Parathyroid adenoma (tissue), 2 donors: Measurements from ENCODE around the gene EYA4.

Source experiments
- H2AFZ ChIP-seq: fragments of 300-600 bp; sonication (generic); one replicate; pipeline ENCODE4 v1.7.0; 2017; ENCODE audit warnings: antibody characterized with exemption, mild to moderate bottlenecking
- H3K27ac ChIP-seq: fragments of 300-600 bp; sonication (generic); one replicate; pipeline ENCODE4 v1.7.0; 2017
- H3K27me3 ChIP-seq: fragments of 300-600 bp; sonication (generic); one replicate; pipeline ENCODE4 v1.7.0; 2017; ENCODE audit warnings: low read length; ENCODE audit not compliant: control insufficient read depth, insufficient read depth
- H3K36me3 ChIP-seq: fragments of 300-600 bp; sonication (generic); one replicate; pipeline ENCODE4 v1.7.0; 2017; ENCODE audit warnings: low read length; ENCODE audit not compliant: control insufficient read depth, insufficient read depth
- H3K4me1 ChIP-seq: fragments of 300-600 bp; sonication (generic); one replicate; pipeline ENCODE4 v1.7.0; 2017; ENCODE audit warnings: control low read depth
- H3K4me2 ChIP-seq: fragments of 300-600 bp; sonication (generic); one replicate; pipeline ENCODE4 v1.7.0; 2017; ENCODE audit warnings: low read length
- H3K4me3 ChIP-seq: fragments of 300-600 bp; sonication (generic); one replicate; pipeline ENCODE4 v1.7.0; 2017; ENCODE audit warnings: low read depth, low read length
- H3K79me2 ChIP-seq: fragments of 300-600 bp; sonication (generic); one replicate; pipeline ENCODE4 v1.7.0; 2017; ENCODE audit warnings: control low read depth
- H3K9ac ChIP-seq: fragments of 300-600 bp; sonication (generic); one replicate; pipeline ENCODE4 v1.7.0; 2017; ENCODE audit warnings: mild to moderate bottlenecking
- H3K9me3 ChIP-seq: fragments of 300-600 bp; sonication (generic); one replicate; pipeline ENCODE4 v1.7.0; 2017; ENCODE audit warnings: low read length; ENCODE audit not compliant: control insufficient read depth
- TF ChIP-seq, protein P1 (sequence below): fragments of 300-600 bp; sonication (generic); IDR thresholded peaks from one replicate; pipeline ENCODE4 v1.7.0; 2017; ENCODE audit warnings: antibody characterized with exemption, mild to moderate bottlenecking
- donor health status: primary hyperparathyroidism.

The EYA4 gene

DNA sequence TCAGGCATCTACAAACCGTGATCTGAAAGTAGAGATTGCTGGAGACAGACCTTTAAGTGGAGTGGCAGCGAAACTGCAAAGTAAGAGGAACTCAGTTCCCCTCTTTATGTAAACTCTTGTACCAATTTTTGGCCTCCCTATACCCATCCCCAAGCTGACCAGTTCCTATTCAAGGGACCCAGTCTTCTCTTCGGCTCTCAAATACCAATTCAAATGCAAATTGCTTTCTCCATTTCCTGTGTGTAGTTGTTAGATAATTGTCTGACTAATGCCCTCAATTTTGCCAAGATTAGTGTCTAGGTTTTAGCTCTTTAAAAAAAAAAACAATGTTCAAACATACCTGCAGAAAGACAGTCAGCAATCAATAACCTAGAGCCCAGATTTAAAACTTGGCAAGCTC, 150.9 kb downstream of the EYA4 start:
- TF ChIP-seq, protein P1, sequence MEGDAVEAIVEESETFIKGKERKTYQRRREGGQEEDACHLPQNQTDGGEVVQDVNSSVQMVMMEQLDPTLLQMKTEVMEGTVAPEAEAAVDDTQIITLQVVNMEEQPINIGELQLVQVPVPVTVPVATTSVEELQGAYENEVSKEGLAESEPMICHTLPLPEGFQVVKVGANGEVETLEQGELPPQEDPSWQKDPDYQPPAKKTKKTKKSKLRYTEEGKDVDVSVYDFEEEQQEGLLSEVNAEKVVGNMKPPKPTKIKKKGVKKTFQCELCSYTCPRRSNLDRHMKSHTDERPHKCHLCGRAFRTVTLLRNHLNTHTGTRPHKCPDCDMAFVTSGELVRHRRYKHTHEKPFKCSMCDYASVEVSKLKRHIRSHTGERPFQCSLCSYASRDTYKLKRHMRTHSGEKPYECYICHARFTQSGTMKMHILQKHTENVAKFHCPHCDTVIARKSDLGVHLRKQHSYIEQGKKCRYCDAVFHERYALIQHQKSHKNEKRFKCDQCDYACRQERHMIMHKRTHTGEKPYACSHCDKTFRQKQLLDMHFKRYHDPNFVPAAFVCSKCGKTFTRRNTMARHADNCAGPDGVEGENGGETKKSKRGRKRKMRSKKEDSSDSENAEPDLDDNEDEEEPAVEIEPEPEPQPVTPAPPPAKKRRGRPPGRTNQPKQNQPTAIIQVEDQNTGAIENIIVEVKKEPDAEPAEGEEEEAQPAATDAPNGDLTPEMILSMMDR: no peak
- Histone ChIP-seq H3K4me1 (no peaks in the 10 kb centered on the region), H3K79me2 (no peaks in the 10 kb centered on the region), H3K27me3 (no peaks in the 10 kb centered on the region), H3K27ac (no peak overlapping the region), H2AFZ (no peak overlapping the region), H3K4me3 (no peak overlapping the region), H3K4me2 (no peak overlapping the region), H3K36me3 (no peaks in the 10 kb centered on the region), H3K9me3 (no peaks in the 10 kb centered on the region), H3K9ac (no peak overlapping the region)

GRCh38 chr6:133392641-133393040, 151.5 kb downstream of the EYA4 start:
- Histone ChIP-seq H3K9me3 (no peaks in the 10 kb centered on the region), H3K27me3 (no peaks in the 10 kb centered on the region), H3K4me1 (no peaks in the 10 kb centered on the region), H3K4me2 (no peak overlapping the region), H3K79me2 (no peaks in the 10 kb centered on the region), H3K4me3 (no peak overlapping the region), H3K27ac (no peak overlapping the region), H3K9ac (no peak overlapping the region), H3K36me3 (no peaks in the 10 kb centered on the region), H2AFZ (no peak overlapping the region)
- TF ChIP-seq, protein P1: no peak

DNA sequence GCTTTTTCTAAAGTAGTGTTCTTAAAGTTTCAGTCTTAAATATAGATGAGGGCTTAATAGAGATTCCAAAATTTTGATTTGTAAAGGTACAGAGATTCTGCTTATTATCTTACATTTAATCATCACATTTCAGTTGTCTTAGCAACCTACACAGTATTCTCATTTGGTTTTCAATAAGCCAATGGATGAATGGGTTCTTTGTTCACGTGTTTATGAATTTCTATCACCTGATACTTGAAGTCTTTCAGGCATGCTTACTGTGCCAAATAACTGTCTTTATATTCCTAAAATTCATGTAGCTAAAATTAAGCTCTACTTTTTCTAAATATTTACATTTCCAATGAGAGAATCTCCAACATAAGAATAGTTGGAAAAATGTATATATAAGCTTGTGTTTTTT, 152.7 kb downstream of the EYA4 start:
- H3K4me1 ChIP-seq: no peaks in the 10 kb centered on the region
- no peak overlapping the region for H2AFZ ChIP-seq
- no peaks in the 10 kb centered on the region for H3K27me3 ChIP-seq
- H3K9me3 ChIP-seq: no peaks in the 10 kb centered on the region
- no peak overlapping the region for H3K9ac ChIP-seq
- no peak overlapping the region for H3K4me2 ChIP-seq
- no peak overlapping the region for H3K4me3 ChIP-seq
- no peaks in the 10 kb centered on the region for H3K79me2 ChIP-seq
- TF ChIP-seq, protein P1: no peak
- H3K27ac ChIP-seq: no peak overlapping the region
- no peaks in the 10 kb centered on the region for H3K36me3 ChIP-seq

DNA sequence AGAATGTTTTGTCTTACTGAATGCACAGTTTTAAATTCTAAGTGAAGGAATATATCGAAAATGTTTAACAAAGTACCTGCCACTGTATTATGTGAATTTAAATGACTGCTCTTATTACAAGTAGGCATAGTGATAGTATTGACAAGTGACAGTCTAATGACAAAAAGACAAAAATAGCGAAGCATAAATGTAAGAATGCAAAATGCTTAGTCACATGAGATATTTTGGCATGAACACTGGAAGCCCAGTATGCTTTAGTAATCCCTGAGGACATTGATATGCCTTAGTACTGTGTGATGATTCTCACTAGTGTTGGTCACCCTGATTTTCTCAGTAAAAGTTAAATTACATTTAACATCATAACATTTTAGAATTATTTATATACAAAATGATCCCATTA, 153.5 kb downstream of the EYA4 start:
- H3K36me3 ChIP-seq: no peaks in the 10 kb centered on the region
- no peaks in the 10 kb centered on the region for H3K4me1 ChIP-seq
- no peaks in the 10 kb centered on the region for H3K9me3 ChIP-seq
- no peaks in the 10 kb centered on the region for H3K79me2 ChIP-seq
- TF ChIP-seq, protein P1: no peak
- no peak overlapping the region for H3K4me3 ChIP-seq
- H2AFZ ChIP-seq: no peak overlapping the region
- no peaks in the 10 kb centered on the region for H3K27me3 ChIP-seq
- H3K4me2 ChIP-seq: no peak overlapping the region
- H3K9ac ChIP-seq: no peak overlapping the region
- no peak overlapping the region for H3K27ac ChIP-seq

- Histone ChIP-seq H3K36me3 (no peaks in the 10 kb centered on the region), H3K4me2 (no peak overlapping the region), H2AFZ (no peak overlapping the region), H3K4me1 (no peaks in the 10 kb centered on the region), H3K27me3 (no peaks in the 10 kb centered on the region), H3K79me2 (no peaks in the 10 kb centered on the region), H3K9ac (no peak overlapping the region), H3K27ac (no peak overlapping the region), H3K4me3 (no peak overlapping the region), H3K9me3 (no peaks in the 10 kb centered on the region)
- TF ChIP-seq, protein P1: no peak
These were observed 155.3 kb downstream of the EYA4 start for GRCh38 chr6:133396233-133396983.
